ENCODE data around the gene RNF20.

DNA sequence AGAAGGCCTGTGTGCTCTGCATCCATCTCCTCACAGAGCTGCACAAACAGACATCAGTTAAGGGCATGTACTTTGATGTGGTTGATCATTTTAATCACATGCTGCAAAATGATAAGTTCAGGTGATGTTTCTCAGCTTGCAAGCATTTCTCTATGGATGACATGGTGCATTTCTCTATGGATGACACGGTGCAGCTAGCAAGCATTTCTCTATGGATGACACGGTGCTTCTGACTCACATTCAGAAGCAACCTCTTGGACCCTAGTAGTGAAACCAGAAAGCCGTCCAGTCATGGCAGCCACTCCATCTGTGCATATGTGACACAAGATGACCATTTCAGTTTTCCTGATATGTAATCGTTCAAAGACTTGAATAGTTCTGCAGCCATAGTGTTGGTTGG lies 24.1 kb upstream of the RNF20 start:
- TF ChIP-seq CTCF (IDR thresholded peaks at IDR 0.05) (no peak), EZH2 (IDR thresholded peaks at IDR 0.05; ENCODE audit: borderline replicate concordance, insufficient read depth, low read depth, low read length, poor library complexity, severe bottlenecking) (no peak)
